Bone marrow (tissue), 2 donors: ENCODE measurements around the gene GALNT5.
"Not testable (repeated sequence)": the region's sequence is repeated elsewhere in the genome, so short reads cannot be mapped to it uniquely, and the experiment has no call there.

ENCODE experiments used
- DNase-seq, 2 donors: peaks; one replicate each; lab custom pipeline; 2025; lab: John Stamatoyannopoulos, UW

The GALNT5 gene

GRCh38 chr2:157257312-157258252 is at the start of gene GALNT5:
TSS of gene GALNT5 (plus strand) at chr2:157257705. CDS start at chr2:157258083, 378 bp downstream.
- no peak for DNase-seq

- no peak for DNase-seq
Observed at GRCh38 chr2:157216286-157216965, 41.1 kb upstream of the GALNT5 start.

GRCh38 chr2:157217409-157217808 is 40.1 kb upstream of the GALNT5 start:
- no peak for DNase-seq

GRCh38 chr2:157218911-157219310 is 38.6 kb upstream of the GALNT5 start:
- DNase-seq: no peak

- no peak for DNase-seq
Observed at GRCh38 chr2:157220502-157220901, 37.0 kb upstream of the GALNT5 start.

- no peak for DNase-seq
Observed at GRCh38 chr2:157221394-157221988, 36.0 kb upstream of the GALNT5 start.

GRCh38 chr2:157223624-157224205 is 33.8 kb upstream of the GALNT5 start:
- DNase-seq: no peak

- DNase-seq: not testable (repeated sequence)
Observed at GRCh38 chr2:157224448-157224847, 33.1 kb upstream of the GALNT5 start.

GRCh38 chr2:157227592-157227991 is 29.9 kb upstream of the GALNT5 start:
- DNase-seq: no peak

- no peak for DNase-seq
Observed at GRCh38 chr2:157228946-157229345, 28.6 kb upstream of the GALNT5 start.

- DNase-seq: no peak
Observed at GRCh38 chr2:157229572-157229971, 27.9 kb upstream of the GALNT5 start.

- no peak for DNase-seq
Observed at GRCh38 chr2:157231476-157231875, 26.0 kb upstream of the GALNT5 start.

GRCh38 chr2:157233506-157233905 is 24.0 kb upstream of the GALNT5 start:
- DNase-seq: no peak

GRCh38 chr2:157236404-157236803 is 21.1 kb upstream of the GALNT5 start:
- DNase-seq: no peak

GRCh38 chr2:157238296-157238695 is 19.2 kb upstream of the GALNT5 start:
- no peak for DNase-seq

- DNase-seq: no peak
Observed at GRCh38 chr2:157244691-157245090, 12.8 kb upstream of the GALNT5 start.

GRCh38 chr2:157245144-157245840 is 12.2 kb upstream of the GALNT5 start:
- no peak for DNase-seq

- no peak for DNase-seq
Observed at GRCh38 chr2:157245846-157246764, 11.4 kb upstream of the GALNT5 start.

- no peak for DNase-seq
Observed at GRCh38 chr2:157246765-157247407, 10.6 kb upstream of the GALNT5 start.

- no peak for DNase-seq
Observed at GRCh38 chr2:157250836-157251235, 6.7 kb upstream of the GALNT5 start.
